SH-SY5Y (cell line): ENCODE data around the gene APBB1.

Source experiments
- GATA2 ChIP-seq: IDR thresholded peaks from 2 replicates; pipeline ENCODE4 v1.6.1; 2011; ENCODE audit warnings: mild to moderate bottlenecking, low read depth, low read length
- GATA3 ChIP-seq: IDR thresholded peaks from 2 replicates; pipeline ENCODE4 v1.6.1; 2011; ENCODE audit warnings: low read depth, mild to moderate bottlenecking, low read length, moderate library complexity

- no peak for TF ChIP-seq GATA3
- no peak for TF ChIP-seq GATA2
Measured at GRCh38 chr11:6402061-6402470, 16.8 kb downstream of the APBB1 start.
